Sigmoid colon (tissue), 4 donors: ENCODE results near the gene TMEM95.

ENCODE experiments used
- POLR2AphosphoS5 ChIP-seq, 4 donors: sonication (generic); formaldehyde crosslinking; IDR thresholded peaks; one replicate each; pipeline ENCODE4 v1.6.1; 2017; ENCODE audit warnings: antibody characterized with exemption in 4 of 4
- TF ChIP-seq, protein P1 (sequence below), 4 experiments: fragments of 450-650 bp in 3 of 4; fragments of 200-600 bp in 1 of 4; IDR thresholded peaks; one replicate each; pipeline ENCODE4 v1.5.1; 2016 to 2019; ENCODE audit warnings: antibody characterized with exemption in 4 of 4, mild to moderate bottlenecking in 3 of 4, moderate library complexity in 2 of 4

DNA sequence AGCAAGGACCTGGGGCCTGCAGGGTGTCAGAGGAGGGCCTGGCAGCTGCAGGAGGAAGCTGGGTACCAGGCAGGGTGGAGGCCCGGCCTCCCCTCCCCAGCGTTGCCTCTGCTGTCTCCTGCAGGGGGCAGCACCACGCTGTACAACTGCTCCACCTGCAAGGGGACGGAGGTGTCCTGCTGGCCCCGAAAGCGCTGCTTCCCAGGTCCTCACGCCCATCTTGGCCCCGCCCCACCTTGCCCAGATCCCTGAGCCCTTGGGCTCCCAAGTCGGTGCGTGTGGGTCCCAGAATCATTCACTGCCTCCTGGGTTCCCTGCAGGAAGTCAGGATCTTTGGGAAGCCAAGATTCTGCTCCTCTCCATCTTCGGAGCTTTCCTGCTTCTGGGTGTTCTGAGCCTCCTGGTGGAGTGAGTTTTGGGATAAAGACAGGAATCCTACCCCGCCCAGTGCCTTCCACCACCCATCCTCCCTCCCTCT, 1.2 kb downstream of the TMEM95 start:
- TF ChIP-seq POLR2AphosphoS5 (IDR thresholded peaks at IDR 0.05): peak in 2 of 4 donors; percentile 15 to 17
- TF ChIP-seq, protein P1, sequence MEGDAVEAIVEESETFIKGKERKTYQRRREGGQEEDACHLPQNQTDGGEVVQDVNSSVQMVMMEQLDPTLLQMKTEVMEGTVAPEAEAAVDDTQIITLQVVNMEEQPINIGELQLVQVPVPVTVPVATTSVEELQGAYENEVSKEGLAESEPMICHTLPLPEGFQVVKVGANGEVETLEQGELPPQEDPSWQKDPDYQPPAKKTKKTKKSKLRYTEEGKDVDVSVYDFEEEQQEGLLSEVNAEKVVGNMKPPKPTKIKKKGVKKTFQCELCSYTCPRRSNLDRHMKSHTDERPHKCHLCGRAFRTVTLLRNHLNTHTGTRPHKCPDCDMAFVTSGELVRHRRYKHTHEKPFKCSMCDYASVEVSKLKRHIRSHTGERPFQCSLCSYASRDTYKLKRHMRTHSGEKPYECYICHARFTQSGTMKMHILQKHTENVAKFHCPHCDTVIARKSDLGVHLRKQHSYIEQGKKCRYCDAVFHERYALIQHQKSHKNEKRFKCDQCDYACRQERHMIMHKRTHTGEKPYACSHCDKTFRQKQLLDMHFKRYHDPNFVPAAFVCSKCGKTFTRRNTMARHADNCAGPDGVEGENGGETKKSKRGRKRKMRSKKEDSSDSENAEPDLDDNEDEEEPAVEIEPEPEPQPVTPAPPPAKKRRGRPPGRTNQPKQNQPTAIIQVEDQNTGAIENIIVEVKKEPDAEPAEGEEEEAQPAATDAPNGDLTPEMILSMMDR (IDR thresholded peaks at IDR 0.05): peak; percentile 81 to 93 (median 86)
